Lower leg skin (tissue), 3 donors: ENCODE results near the gene UQCR11.

Experiments used
- CTCF ChIP-seq, 3 donors: fragments of 450-650 bp; IDR thresholded peaks; one replicate each; pipeline ENCODE4 v1.5.1; 2016; ENCODE audit warnings: antibody characterized with exemption in 3 of 3, mild to moderate bottlenecking in 3 of 3, moderate library complexity in 2 of 3
- POLR2A ChIP-seq, 2 donors: fragments of 450-650 bp; IDR thresholded peaks; one replicate each; pipeline ENCODE4 v1.6.1; 2016 to 2017; ENCODE audit warnings: antibody characterized with exemption in 2 of 2, mild to moderate bottlenecking in 1 of 2, moderate library complexity in 1 of 2

DNA sequence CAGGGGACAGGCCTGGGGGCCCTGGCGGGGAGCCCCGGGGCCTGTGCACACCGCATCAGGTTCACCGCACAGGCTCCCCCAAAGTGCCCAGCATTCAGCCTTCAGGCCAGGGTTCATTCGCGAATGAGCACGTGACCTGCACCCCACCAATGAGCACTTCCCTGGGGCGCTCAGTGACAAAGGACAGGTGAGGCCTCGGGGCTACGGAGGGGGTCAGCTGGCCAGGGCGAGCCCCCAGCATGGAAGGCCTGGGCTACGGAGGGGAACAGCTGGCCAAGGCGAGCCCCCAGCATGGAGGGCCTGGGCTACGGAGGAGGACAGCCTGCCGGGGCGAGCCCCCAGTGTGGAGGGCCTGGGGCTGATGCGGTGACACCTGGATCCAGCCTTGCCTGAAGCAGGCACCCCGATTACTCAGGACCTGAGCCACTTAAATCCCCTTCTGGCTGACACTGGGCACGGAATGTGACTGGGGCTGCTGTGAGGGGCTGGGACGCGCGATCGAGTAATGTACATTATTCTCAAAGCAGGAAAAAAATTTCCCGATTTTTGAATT is 24.1 kb upstream of the UQCR11 start:
- TF ChIP-seq POLR2A (IDR thresholded peaks at IDR 0.05) (no peak), CTCF (IDR thresholded peaks at IDR 0.05) (no peak)
